Measurements from ENCODE around the gene PDE4B.

PDE4B gene

DNA sequence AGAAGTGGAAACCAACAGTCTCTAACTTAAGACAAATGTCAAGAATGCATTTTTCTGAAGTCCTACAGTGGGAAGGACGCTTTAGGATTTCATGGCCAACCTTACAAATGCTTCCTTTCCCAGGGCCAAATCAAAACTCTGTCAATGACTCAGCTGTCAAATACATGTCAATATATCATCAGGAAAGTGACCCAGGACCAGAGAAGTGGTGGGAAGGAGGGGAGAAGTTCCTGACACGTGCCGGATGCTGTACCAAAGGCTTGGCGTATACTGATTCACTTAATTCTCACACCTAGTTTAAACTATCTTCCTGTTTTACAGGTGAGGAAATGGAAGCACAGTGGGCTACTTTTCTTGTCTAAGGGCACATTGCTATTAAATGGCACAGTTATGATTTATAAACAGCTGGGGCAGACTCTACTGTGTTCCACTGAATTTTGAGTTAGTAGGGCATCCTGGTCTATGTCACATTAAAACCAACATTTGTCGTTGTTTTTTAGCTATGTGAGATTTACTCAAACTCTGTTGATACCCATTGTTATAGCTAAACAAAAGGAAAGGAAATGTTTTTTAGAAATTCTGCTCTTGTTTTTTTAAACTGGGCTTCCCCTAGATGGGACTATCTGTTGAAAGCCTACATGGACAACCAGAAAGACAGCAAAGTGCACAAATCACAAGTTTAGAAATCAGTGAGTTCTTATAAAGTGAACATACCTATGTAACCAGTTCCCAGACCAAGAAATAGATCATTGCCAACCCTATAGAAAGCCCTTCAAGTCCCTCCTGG is 533.1 kb downstream of the PDE4B start:
- no peaks in the 10 kb centered on the region for H3K27me3 ChIP-seq
- TF ChIP-seq, protein P1, sequence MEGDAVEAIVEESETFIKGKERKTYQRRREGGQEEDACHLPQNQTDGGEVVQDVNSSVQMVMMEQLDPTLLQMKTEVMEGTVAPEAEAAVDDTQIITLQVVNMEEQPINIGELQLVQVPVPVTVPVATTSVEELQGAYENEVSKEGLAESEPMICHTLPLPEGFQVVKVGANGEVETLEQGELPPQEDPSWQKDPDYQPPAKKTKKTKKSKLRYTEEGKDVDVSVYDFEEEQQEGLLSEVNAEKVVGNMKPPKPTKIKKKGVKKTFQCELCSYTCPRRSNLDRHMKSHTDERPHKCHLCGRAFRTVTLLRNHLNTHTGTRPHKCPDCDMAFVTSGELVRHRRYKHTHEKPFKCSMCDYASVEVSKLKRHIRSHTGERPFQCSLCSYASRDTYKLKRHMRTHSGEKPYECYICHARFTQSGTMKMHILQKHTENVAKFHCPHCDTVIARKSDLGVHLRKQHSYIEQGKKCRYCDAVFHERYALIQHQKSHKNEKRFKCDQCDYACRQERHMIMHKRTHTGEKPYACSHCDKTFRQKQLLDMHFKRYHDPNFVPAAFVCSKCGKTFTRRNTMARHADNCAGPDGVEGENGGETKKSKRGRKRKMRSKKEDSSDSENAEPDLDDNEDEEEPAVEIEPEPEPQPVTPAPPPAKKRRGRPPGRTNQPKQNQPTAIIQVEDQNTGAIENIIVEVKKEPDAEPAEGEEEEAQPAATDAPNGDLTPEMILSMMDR (IDR thresholded peaks at IDR 0.05; ENCODE audit: low read depth, low read length) = no peak
- H3K4me3 ChIP-seq (ENCODE audit: low read depth, low read length) = no peak overlapping the region
- H3K9me3 ChIP-seq = no peaks in the 10 kb centered on the region
- H3K36me3 ChIP-seq = no peaks in the 10 kb centered on the region
- no peaks in the 10 kb centered on the region for H3K4me1 ChIP-seq
- no peak for DNase-seq

- no peaks in the 10 kb centered on the region for H3K9me3 ChIP-seq
- H3K4me1 ChIP-seq = no peaks in the 10 kb centered on the region
- H3K4me3 ChIP-seq (ENCODE audit: low read depth, low read length) = no peak overlapping the region
- H3K36me3 ChIP-seq = no peaks in the 10 kb centered on the region
- TF ChIP-seq, protein P1 (IDR thresholded peaks at IDR 0.05; ENCODE audit: low read depth, low read length) = no peak
- DNase-seq = no peak
- H3K27me3 ChIP-seq = no peaks in the 10 kb centered on the region
Measured at GRCh38 chr1:66326867-66327266, 534.2 kb downstream of the PDE4B start.

GRCh38 chr1:66327588-66327987 is 534.9 kb downstream of the PDE4B start:
- Histone ChIP-seq H3K9me3 (no peaks in the 10 kb centered on the region), H3K4me1 (no peaks in the 10 kb centered on the region), H3K4me3 (ENCODE audit: low read depth, low read length) (no peak overlapping the region), H3K36me3 (no peaks in the 10 kb centered on the region), H3K27me3 (no peaks in the 10 kb centered on the region)
- TF ChIP-seq, protein P1 (IDR thresholded peaks at IDR 0.05; ENCODE audit: low read depth, low read length) = no peak
- no peak for DNase-seq

- no peaks in the 10 kb centered on the region for H3K27me3 ChIP-seq
- no peaks in the 10 kb centered on the region for H3K4me1 ChIP-seq
- no peak overlapping the region for H3K4me3 ChIP-seq (ENCODE audit: low read depth, low read length)
- H3K9me3 ChIP-seq = no peaks in the 10 kb centered on the region
- no peak for DNase-seq
- TF ChIP-seq, protein P1 (IDR thresholded peaks at IDR 0.05; ENCODE audit: low read depth, low read length) = no peak
- H3K36me3 ChIP-seq = no peaks in the 10 kb centered on the region
Measured at GRCh38 chr1:66328896-66329295, 536.2 kb downstream of the PDE4B start.

DNA sequence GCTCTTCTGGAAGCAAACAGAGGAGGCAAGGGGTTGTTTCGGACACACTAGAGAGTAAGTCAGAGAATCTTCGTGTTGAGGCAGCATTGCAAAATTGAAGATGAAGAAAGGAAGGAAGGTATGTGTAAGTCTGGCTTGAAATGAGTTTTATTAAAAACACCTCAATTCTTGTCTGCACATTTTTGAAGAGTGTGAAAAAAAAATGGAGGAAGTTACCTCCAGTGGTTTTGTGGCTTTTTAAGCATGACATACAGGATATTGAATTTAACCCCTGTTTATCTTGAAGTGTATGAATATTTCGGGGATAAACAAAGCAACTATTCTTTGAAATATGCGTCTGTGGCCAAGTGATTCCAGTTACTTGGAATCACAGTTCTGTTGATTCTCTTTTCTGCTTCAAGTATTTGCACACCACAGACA is 538.0 kb downstream of the PDE4B start:
- TF ChIP-seq, protein P1 (IDR thresholded peaks at IDR 0.05; ENCODE audit: low read depth, low read length) = no peak
- H3K36me3 ChIP-seq = no peaks in the 10 kb centered on the region
- no peaks in the 10 kb centered on the region for H3K4me1 ChIP-seq

More for the DNA sequence above, 538.0 kb downstream of the PDE4B start:
- Histone ChIP-seq H3K4me3 (ENCODE audit: low read depth, low read length) (no peak overlapping the region), H3K9me3 (no peaks in the 10 kb centered on the region), H3K27me3 (no peaks in the 10 kb centered on the region)
- no peak for DNase-seq

All from BE2C (cell line).